Muscle layer of duodenum (tissue), 2 donors: ENCODE data around the gene GFPT1.
"Not testable (repeated sequence)": the region's sequence is repeated elsewhere in the genome, so short reads cannot be mapped to it uniquely, and the experiment has no call there.

ENCODE experiments used
- H3K27ac ChIP-seq: one replicate; pipeline ENCODE4 v1.7.0; 2013; ENCODE audit warnings: mild to moderate bottlenecking, low read length
- H3K27me3 ChIP-seq: one replicate; pipeline ENCODE4 v1.7.0; 2013; ENCODE audit warnings: low read depth, mild to moderate bottlenecking, control low read depth, low read length
- H3K36me3 ChIP-seq, 2 donors: one replicate each; pipeline ENCODE4 v1.7.0; 2013; ENCODE audit warnings: low read length in 2 of 2, control low read depth in 1 of 2, mild to moderate bottlenecking in 1 of 2; ENCODE audit not compliant: insufficient read depth in 2 of 2, control insufficient read depth in 1 of 2
- H3K4me1 ChIP-seq, 2 donors: one replicate each; pipeline ENCODE4 v1.7.0; 2013; ENCODE audit warnings: low read length in 2 of 2, mild to moderate bottlenecking in 2 of 2, control low read depth in 1 of 2, moderate library complexity in 1 of 2; ENCODE audit not compliant: insufficient read depth in 2 of 2, control insufficient read depth in 1 of 2
- H3K4me3 ChIP-seq, 2 donors: one replicate each; pipeline ENCODE4 v1.7.0; 2013; ENCODE audit warnings: low read length in 2 of 2, low read depth in 1 of 2, mild to moderate bottlenecking in 1 of 2
- H3K9me3 ChIP-seq, 2 donors: one replicate each; pipeline ENCODE4 v1.7.0; 2013; ENCODE audit warnings: low read length in 2 of 2, control low read depth in 1 of 2, mild to moderate bottlenecking in 1 of 2; ENCODE audit not compliant: control insufficient read depth in 1 of 2
- donor health status: healthy.

The GFPT1 gene

GRCh38 chr2:69386789-69387734, at the start of gene GFPT1:
TSS of gene GFPT1 (minus strand) at chr2:69387227. CDS start at chr2:69387071, 156 bp downstream.
- H3K4me1 ChIP-seq: peaks cover 6 to 21% of the 10 kb centered on the region in 2 donors
- no peaks in the 10 kb centered on the region for H3K9me3 ChIP-seq
- H3K4me3 ChIP-seq: peak within 1 kb of the TSS; percentile 83 to 85
- H3K27me3 ChIP-seq: no peaks in the 10 kb centered on the region
- peak within 1 kb of the TSS; percentile 82 for H3K27ac ChIP-seq
- H3K36me3 ChIP-seq: no peaks in the 10 kb centered on the region

- Histone ChIP-seq H3K27me3 (no peaks in the 10 kb centered on the region), H3K9me3 (no peaks in the 10 kb centered on the region), H3K4me3 (peak overlapping the region; percentile 89 to 90), H3K27ac (peak overlapping the region; percentile 99), H3K4me1 (peaks cover 12 to 13% of the 10 kb centered on the region in 2 donors), H3K36me3 (peaks cover 0 to 6% of the 10 kb centered on the region in 2 donors)
Observed at GRCh38 chr2:69436596-69436937, 49.5 kb upstream of the GFPT1 start.

GRCh38 chr2:69434753-69435152, 47.7 kb upstream of the GFPT1 start:
- peaks cover 6 to 11% of the 10 kb centered on the region in 2 donors for H3K36me3 ChIP-seq
- H3K4me1 ChIP-seq: peaks cover 12 to 13% of the 10 kb centered on the region in 2 donors
- H3K4me3 ChIP-seq: no peak overlapping the region
- H3K9me3 ChIP-seq: no peaks in the 10 kb centered on the region
- H3K27me3 ChIP-seq: no peaks in the 10 kb centered on the region
- no peak overlapping the region for H3K27ac ChIP-seq

- Histone ChIP-seq H3K36me3 (peaks cover 10 to 12% of the 10 kb centered on the region in 2 donors), H3K27ac (no peak overlapping the region), H3K4me1 (peaks cover 0 to 3% of the 10 kb centered on the region in 2 donors)
Observed at GRCh38 chr2:69429491-69430183, 42.6 kb upstream of the GFPT1 start.

GRCh38 chr2:69428981-69429380, 42.0 kb upstream of the GFPT1 start:
- peaks cover 10 to 12% of the 10 kb centered on the region in 2 donors for H3K36me3 ChIP-seq
- H3K27me3 ChIP-seq: no peaks in the 10 kb centered on the region
- H3K9me3 ChIP-seq: no peaks in the 10 kb centered on the region
- no peaks in the 10 kb centered on the region for H3K4me1 ChIP-seq
- H3K4me3 ChIP-seq: no peak overlapping the region
- no peak overlapping the region for H3K27ac ChIP-seq

More at GRCh38 chr2:69429491-69430183, 42.6 kb upstream of the GFPT1 start:
- H3K4me3 ChIP-seq: no peak overlapping the region
- H3K9me3 ChIP-seq: no peaks in the 10 kb centered on the region
- H3K27me3 ChIP-seq: no peaks in the 10 kb centered on the region

GRCh38 chr2:69424419-69424818, 37.4 kb upstream of the GFPT1 start:
- Histone ChIP-seq H3K27me3 (no peaks in the 10 kb centered on the region), H3K36me3 (peaks cover 4 to 7% of the 10 kb centered on the region in 2 donors), H3K4me3 (no peak overlapping the region), H3K4me1 (no peaks in the 10 kb centered on the region), H3K9me3 (no peaks in the 10 kb centered on the region), H3K27ac (no peak overlapping the region)

GRCh38 chr2:69422198-69422597, 35.2 kb upstream of the GFPT1 start:
- Histone ChIP-seq H3K9me3 (no peaks in the 10 kb centered on the region), H3K4me1 (no peaks in the 10 kb centered on the region), H3K27me3 (no peaks in the 10 kb centered on the region), H3K4me3 (no peak overlapping the region), H3K27ac (no peak overlapping the region), H3K36me3 (peaks cover 4 to 14% of the 10 kb centered on the region in 2 donors)

- not testable (repeated sequence) for H3K27me3 ChIP-seq, H3K4me1 ChIP-seq
- peaks cover 6 to 13% of the 10 kb centered on the region in 2 donors for H3K36me3 ChIP-seq
Observed at GRCh38 chr2:69419111-69419510, 32.1 kb upstream of the GFPT1 start.

GRCh38 chr2:69416147-69416546, 29.1 kb upstream of the GFPT1 start:
- Histone ChIP-seq H3K27me3 (no peaks in the 10 kb centered on the region), H3K9me3 (no peaks in the 10 kb centered on the region), H3K4me3 (no peak overlapping the region), H3K4me1 (no peaks in the 10 kb centered on the region), H3K27ac (no peak overlapping the region), H3K36me3 (peaks cover 6 to 22% of the 10 kb centered on the region in 2 donors)

More at GRCh38 chr2:69419111-69419510, 32.1 kb upstream of the GFPT1 start:
- not testable (repeated sequence) for H3K27ac ChIP-seq, H3K4me3 ChIP-seq, H3K9me3 ChIP-seq

- H3K27ac ChIP-seq: no peak overlapping the region
- no peak overlapping the region for H3K4me3 ChIP-seq
- no peaks in the 10 kb centered on the region for H3K4me1 ChIP-seq
- H3K36me3 ChIP-seq: peaks cover 18 to 36% of the 10 kb centered on the region in 2 donors
- H3K27me3 ChIP-seq: no peaks in the 10 kb centered on the region
- no peaks in the 10 kb centered on the region for H3K9me3 ChIP-seq
Observed at GRCh38 chr2:69411120-69411519, 24.1 kb upstream of the GFPT1 start.

GRCh38 chr2:69405306-69405705, 18.3 kb upstream of the GFPT1 start:
- Histone ChIP-seq H3K4me1 (no peaks in the 10 kb centered on the region), H3K9me3 (peaks cover 0 to 2% of the 10 kb centered on the region in 2 donors), H3K27me3 (no peaks in the 10 kb centered on the region), H3K36me3 (peaks cover 21 to 61% of the 10 kb centered on the region in 2 donors), H3K27ac (no peak overlapping the region), H3K4me3 (no peak overlapping the region)
